Stimulated activated CD8-positive, alpha-beta memory T cell treated with anti-CD3 and anti-CD28 coated beads, Interleukin-7, amount 100 ng/mL, for 1 hour (primary cell): ENCODE data around the gene SCLY.

Experiments used
- DNase-seq, 2 donors: peaks; one replicate each; pipeline ENCODE4 v3.0.0-alpha.2; 2020; ENCODE audit warnings: low read depth in 2 of 2

SCLY gene

DNA sequence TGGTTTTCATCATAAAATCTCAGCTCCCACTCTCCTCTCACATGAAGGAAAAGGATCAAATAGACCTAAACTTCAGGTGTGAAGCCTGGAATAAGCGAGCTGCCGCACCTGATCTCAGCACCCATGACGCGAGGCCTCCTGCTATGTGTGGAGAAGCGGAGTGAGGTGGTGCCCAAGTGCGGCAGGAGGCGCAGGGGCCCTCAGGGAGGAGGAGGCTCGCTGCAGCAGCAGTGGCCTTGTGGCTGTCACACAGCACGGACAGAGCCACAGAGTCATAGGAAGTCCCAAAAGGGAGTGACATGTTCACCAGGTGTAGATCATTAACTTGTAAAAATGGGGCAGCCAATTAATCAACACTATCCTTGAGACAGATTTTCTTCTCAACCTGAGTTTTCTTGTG, 9.1 kb downstream of the SCLY start:
- no peak for DNase-seq

DNA sequence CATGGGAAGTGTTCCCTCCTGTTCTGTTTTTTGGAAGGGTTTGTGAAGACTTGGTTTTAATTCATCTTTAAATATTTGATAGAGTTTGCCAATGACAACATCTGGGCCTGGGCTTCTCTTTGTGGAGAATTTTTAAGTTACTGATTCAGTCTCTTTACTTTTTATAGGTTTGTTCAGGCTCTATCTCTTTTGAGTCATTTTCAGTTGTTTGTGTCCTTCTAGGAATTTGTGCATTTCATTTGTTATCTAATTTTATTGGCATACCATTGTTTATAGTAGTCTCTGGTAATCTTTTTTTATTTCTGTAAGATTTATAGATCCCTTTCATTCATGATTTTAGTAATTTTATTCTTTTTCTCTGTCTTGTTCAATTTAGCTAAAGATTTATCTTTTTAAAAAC, 14.6 kb downstream of the SCLY start:
- DNase-seq = no peak

- no peak for DNase-seq
These were observed 16.5 kb downstream of the SCLY start for GRCh38 chr2:238077292-238077691.

DNA sequence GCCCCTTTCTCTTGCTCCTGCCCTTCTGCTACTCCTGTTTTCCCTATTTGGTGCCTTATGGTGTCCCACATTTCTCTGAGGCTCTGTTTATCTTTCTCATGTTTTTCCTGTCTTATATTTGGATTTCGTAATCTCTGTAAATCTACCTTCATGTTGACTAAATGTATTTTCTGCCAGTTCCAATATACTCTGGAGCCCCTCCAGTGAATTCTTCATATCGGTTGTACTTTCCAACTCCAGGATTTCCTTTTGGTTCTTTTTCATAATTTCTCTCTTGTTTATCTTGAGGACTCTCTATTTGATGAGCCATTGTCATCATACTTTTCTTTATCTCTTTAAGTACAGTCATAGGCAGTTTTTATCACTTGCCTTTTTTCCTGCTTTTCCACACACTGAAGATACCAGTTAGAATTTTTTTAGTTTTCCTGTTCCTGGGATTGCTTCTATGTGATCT, 19.1 kb downstream of the SCLY start:
- DNase-seq = no peak

GRCh38 chr2:238080518-238080917, 19.7 kb downstream of the SCLY start:
- no peak for DNase-seq

GRCh38 chr2:238081150-238081549, 20.3 kb downstream of the SCLY start:
- no peak for DNase-seq

DNA sequence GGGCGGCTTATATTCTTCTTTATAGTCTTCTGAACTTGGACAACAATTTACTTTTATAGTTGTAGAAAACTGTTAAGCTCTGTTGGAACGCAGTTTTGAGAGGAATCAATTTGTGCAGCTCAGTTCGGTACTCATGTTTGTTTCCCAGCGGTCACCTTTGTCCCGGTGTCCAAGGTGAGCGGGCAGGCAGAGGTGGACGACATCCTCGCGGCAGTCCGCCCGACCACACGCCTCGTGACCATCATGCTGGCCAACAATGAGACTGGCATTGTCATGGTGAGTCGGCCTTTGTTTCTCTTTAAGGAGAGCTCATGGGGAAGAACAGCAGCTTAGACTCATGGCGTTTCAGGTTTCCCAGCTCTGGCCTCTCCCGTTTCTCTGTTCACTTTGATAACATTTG, 20.8 kb downstream of the SCLY start:
- no peak for DNase-seq

DNA sequence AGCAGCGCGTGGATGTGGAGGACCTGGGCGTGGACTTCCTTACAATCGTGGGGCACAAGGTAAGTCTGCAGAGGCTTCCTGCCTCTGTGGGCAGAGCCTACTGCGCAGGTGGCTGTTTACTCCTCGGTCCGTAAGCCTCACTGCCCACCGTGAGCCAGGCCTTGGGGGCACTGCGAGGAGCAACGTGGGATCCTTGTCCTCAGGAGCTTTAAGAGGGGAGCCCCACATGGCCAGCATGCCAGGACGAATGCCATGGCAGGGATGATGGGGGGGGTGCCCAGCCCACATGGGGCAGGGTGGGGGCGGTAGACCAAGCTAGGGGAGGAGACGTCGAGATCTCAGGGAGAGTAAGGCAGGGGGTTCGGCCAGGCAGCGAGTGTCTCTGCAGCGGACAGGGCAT, 21.4 kb downstream of the SCLY start:
- no peak for DNase-seq

DNA sequence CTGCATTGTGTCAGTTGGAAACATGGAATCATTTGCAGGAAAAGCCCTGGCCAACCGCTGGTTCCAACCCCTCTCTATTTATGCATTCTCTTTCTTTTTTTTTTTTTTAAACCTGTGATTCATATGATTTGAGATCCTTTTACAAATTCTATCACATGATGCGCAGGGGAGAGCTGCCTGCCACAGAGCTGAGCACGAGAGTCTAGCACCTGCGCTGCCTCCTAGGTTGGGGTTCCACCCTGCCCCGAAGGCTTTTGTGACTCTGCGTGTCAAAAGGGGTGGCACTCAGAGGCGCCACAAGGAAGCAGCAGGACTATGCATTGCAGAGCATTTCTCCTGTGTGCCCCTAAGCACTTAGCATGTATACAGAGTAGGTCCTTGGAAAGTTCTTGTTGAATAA, 22.0 kb downstream of the SCLY start:
- no peak for DNase-seq

GRCh38 chr2:238083919-238084318, 23.1 kb downstream of the SCLY start:
- DNase-seq = no peak

DNA sequence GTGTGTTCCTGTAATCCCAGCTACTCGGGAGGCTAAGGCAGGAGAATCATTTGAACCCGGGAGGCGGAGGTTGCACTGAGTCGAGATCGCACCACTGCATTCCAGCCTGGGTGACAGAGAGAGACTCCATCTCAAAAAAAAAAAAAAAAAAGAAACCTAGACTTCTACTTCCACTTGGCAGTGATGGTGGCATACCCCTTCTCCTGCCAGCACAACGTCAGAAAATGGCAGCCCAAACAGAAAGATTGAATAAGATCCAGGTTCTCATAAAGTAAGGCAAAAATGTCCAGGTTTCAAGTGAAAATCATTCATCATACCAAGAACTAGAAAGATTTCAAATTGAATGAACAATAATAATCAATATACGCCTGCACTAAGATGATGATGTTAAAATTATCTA, 24.0 kb downstream of the SCLY start:
- no peak for DNase-seq

- DNase-seq = no peak
These were observed 25.1 kb downstream of the SCLY start for GRCh38 chr2:238085899-238086298.

- DNase-seq = no peak
These were observed 26.4 kb downstream of the SCLY start for GRCh38 chr2:238087211-238087610.

DNA sequence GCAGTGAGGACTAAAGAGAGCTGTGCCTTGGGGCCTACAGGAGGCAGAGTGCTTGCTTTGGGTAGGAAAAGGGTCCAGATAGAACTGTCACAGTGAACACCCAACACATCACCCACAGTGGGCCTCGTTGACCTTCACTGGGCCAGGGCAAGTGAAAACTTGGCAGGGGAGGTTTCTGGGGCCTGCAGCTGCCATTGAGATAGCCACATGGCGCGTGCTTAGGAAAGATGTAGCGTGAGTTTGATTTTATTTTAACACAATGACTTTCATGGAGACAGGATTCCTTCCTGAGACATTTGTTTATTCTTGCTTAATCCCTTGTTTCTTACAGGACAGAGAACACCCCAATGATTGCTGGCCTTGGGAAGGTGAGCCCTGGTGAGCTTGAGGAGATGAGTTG, 30.1 kb downstream of the SCLY start:
- no peak for DNase-seq

DNA sequence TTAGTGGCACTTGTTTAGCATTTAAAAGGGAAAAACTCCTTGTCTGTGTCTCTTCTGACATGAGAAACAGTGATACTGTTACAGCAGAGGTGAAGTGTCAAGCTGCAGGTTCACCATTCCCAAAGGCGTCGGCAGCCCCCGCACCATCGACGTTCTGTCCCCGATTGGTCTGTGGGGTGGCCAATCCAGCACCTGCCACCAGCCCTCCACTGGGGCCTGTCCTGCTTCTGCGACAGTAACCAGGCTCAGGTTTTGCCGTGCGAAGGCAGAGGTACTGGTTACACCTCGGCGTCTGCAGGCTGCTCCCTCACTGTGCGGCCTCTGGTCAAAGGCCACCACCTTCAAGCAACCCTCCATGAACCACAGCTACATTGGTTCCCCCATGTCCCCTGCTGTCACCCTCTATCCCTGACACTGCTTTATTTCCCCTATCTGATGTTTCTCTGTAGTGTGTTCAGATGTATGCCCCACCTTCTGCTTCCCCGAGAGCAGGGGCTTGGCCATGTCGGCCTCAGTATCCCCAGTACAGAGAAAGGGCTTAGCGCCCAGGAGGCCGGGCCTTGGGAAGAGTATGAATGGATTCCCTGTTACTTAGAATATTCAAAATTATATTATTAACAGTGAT, 30.7 kb downstream of the SCLY start:
- DNase-seq = no peak

DNA sequence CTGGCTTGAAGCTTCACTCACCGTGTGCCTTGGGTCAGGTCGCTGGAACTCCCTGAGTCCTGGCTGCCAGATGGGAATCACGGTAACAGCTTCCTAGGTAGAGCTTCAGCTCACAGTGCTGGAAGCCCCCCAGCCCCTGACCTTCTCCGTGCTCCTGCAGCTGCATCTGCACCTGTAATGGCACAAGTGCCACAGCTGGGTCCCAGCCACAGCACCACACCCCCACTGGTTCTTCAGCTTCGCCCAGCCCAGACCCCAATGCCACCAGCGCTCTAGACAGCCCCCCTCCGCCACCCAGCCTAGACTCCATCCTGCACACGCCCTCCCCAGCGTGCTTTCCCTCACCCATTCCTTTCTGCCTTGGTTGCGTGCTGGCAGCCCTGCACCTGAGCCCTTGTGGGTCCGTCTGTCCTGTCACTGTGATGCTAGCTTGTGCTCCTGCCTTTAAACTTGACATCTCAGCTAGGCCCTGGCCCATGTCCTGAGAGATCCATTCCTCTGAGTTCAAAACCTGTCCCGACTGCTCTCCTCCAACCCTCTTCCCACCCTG, 31.8 kb downstream of the SCLY start:
- DNase-seq = no peak

GRCh38 chr2:238093181-238094140, 32.7 kb downstream of the SCLY start:
- no peak for DNase-seq

- no peak for DNase-seq
These were observed 33.7 kb downstream of the SCLY start for GRCh38 chr2:238094438-238095022.

- no peak for DNase-seq
These were observed 34.3 kb downstream of the SCLY start for GRCh38 chr2:238095143-238095542.

DNA sequence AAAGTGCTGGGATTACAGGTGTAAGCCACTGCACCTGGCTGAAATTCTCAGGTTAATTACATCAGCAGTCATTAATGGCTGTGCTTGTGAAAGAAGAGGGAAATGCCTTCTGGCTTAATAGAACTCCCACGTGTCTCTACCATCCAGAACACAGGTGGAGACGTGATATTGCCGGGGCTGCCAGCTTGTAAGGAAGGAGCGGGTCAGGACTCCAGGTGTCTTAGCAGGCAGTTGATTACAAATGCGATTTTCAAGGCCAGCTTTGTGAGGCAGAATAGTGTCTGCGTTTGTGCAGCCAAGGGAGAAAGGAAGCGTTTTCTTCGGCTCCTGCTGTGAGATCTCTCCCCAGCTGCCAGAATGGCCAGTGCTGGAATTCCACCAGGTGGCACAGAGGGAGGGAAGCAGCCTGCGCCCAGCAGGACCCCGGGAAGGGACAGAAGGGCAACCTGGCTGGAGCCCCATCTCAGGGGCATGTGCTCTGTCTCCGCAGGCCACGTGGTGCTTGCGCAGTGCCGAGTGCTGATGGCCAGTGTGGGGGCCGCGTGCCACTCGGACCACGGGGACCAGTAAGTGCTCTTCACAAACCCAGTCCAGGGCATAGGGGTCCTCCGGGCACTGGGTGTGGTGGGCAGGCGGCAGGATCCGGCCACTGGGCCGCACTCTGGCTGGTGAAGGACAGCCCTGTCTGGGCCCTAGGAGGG, 35.7 kb downstream of the SCLY start:
- DNase-seq = no peak

GRCh38 chr2:238097201-238097987, 36.6 kb downstream of the SCLY start:
- no peak for DNase-seq
